Adrenal gland (tissue), 12 donors: ENCODE measurements around the gene TRPV5. TPM values are rescaled to one million over a fixed set of nuclear protein-coding genes. Genes with fewer than 3 reads are reported as not detected.

Experiments
- DNase-seq, 7 donors: peaks; one replicate each; pipeline ENCODE4 v3.0.0-alpha.2; 2019 to 2020
- H3K27ac ChIP-seq, 5 donors: fragments of 200-600 bp; sonication (generic) in 4 of 5; 1 replicate in 3 of 5; 2 replicates in 2 of 5; pipeline versions ENCODE4 v1.5.1 to v1.8.0; 2016 to 2020; ENCODE audit warnings: mild to moderate bottlenecking in 1 of 5
- H3K27me3 ChIP-seq: fragments of 200-600 bp; 2 replicates; pipeline ENCODE4 v1.8.0; 2021
- H3K36me3 ChIP-seq, 2 donors: fragments of 200-600 bp; replicated peaks in 1 of 2; 1 replicate in 1 of 2; 2 replicates in 1 of 2; pipeline versions ENCODE4 v1.5.1 to v1.8.0; 2018 to 2022
- H3K4me1 ChIP-seq, 2 donors: fragments of 200-600 bp; replicated peaks in 1 of 2; 1 replicate in 1 of 2; 2 replicates in 1 of 2; pipeline versions ENCODE4 v1.5.1 to v1.8.0; 2018 to 2021
- H3K4me3 ChIP-seq, 4 donors: fragments of 200-600 bp; sonication (generic) in 3 of 4; one replicate each; pipeline ENCODE4 v1.5.1; 2016 to 2018
- H3K9me3 ChIP-seq, 3 donors: fragments of 200-600 bp; sonication (generic) in 1 of 3; replicated peaks in 1 of 3; 1 replicate in 2 of 3; 2 replicates in 1 of 3; pipeline versions ENCODE4 v1.5.1 to v1.8.0; 2016 to 2021
- CTCF ChIP-seq, 6 experiments: fragments of 450-650 bp in 4 of 6; fragments of 200-600 bp in 2 of 6; sonication (generic) in 1 of 6; IDR thresholded peaks; 1 replicate in 5 of 6; 2 replicates in 1 of 6; pipeline versions ENCODE4 v1.5.1 to v1.8.0; 2016 to 2021; ENCODE audit warnings: antibody characterized with exemption in 6 of 6, mild to moderate bottlenecking in 2 of 6, moderate library complexity in 1 of 6
- POLR2A ChIP-seq, 2 donors: fragments of 450-650 bp; IDR thresholded peaks; one replicate each; pipeline ENCODE4 v1.6.1; 2017; ENCODE audit warnings: antibody characterized with exemption in 2 of 2, mild to moderate bottlenecking in 2 of 2, moderate library complexity in 1 of 2
- WGBS, 4 donors: extraction: QIAGEN DNeasy Blood & Tissue Kit in 2 of 4; methylation state at CpG; one replicate each; pipeline versions ENCODE4 v1.1.5 to v1.1.7; 2013 to 2017; 5-methylcytosine and 5-hydroxymethylcytosine counted together
- intact Hi-C, 2 donors: fragments of 100-400 bp; cut with DNase I; formaldehyde crosslinking; loops; one replicate each; pipeline versions ENCODE4 v1.14.1 to v1.15.0; 2022 to 2023
- polyA plus RNA-seq, 3 donors: library from polyadenylated mRNA; stranded (reverse); fragments of 200-250 nt in 2 of 3; fragments of 350-450 nt in 1 of 3; fragmentation: Illumina TruSeq in 1 of 3; extraction: RNeasy Lipid Tissue Mini Kit (QIAGEN cat#74804) in 1 of 3; gene quantifications; one replicate each; pipeline ENCODE4 v1.2.3, GENCODE V29; 2013 to 2014
- total RNA-seq, 9 donors: library from RNA; depleted of rRNA in 4 of 9; stranded (reverse); fragments of >200 nt in 4 of 9; fragments of 120-200 nt in 1 of 9; fragmentation: NEBNext Ultra II Directional in 1 of 9; extraction: Animal tissue kit (Norgen Biotek cat#: 25700) in 1 of 9; gene quantifications; one replicate each; pipeline versions ENCODE4 v1.1.0 to v1.2.4, GENCODE V29; 2013 to 2023
- donor health status: healthy with polysubstance abuse.
- donor health status: Bipolar disorder and iron deficiency.
- donor health status: DM: yes; HTN: yes; CAD: no.
- donor health status: DM: no; HTN: no; CAD: no.
- donor health status: DM: no; HTN: no; CAD: no.
- donor health status: DM: yes; HTN: yes; CAD: no.

TRPV5 gene
- total and polyA plus RNA-seq, 12 donors, result not detected

- intact Hi-C loops, result loop anchor here in 1 of 2 donors (10.0 kb wide), 2 partner anchors 131 to 341 kb away; no protein-coding TSS in a partner anchor
- WGBS, 4 donors, result 70 to 82% (median 77%) methylated on average over 10 to 11 of the region's 11 CpGs
- TF ChIP-seq CTCF (IDR thresholded peaks at IDR 0.05) (peak in 2 of 6 experiments; percentile 23 to 39), POLR2A (IDR thresholded peaks at IDR 0.05) (no peak)
These were observed 60.2 kb downstream of the TRPV5 start for GRCh38 chr7:142873281-142873784.

GRCh38 chr7:142872106-142872675, 61.4 kb downstream of the TRPV5 start:
- no peak overlapping the region for H3K27ac ChIP-seq
- intact Hi-C loops, result loop anchor here in 1 of 2 donors (10.0 kb wide), 2 partner anchors 133 to 343 kb away; no protein-coding TSS in a partner anchor
- no peaks in the 10 kb centered on the region for H3K27me3 ChIP-seq
- DNase-seq, result peak in 1 of 7 donors; percentile 33
- TF ChIP-seq CTCF (IDR thresholded peaks at IDR 0.05), result no peak
- TF ChIP-seq POLR2A (IDR thresholded peaks at IDR 0.05), result no peak
- H3K4me3 ChIP-seq, result no peak overlapping the region
- no peaks in the 10 kb centered on the region for H3K4me1 ChIP-seq
- no peaks in the 10 kb centered on the region for H3K36me3 ChIP-seq
- WGBS, 4 donors, result 79 to 92% (median 87%) methylated on average over 11 to 15 of the region's 15 CpGs
- no peaks in the 10 kb centered on the region for H3K9me3 ChIP-seq

More at GRCh38 chr7:142873281-142873784, 60.2 kb downstream of the TRPV5 start:
- Histone ChIP-seq H3K27ac (no peak overlapping the region), H3K4me3 (no peak overlapping the region), H3K36me3 (no peaks in the 10 kb centered on the region), H3K4me1 (no peaks in the 10 kb centered on the region), H3K27me3 (no peaks in the 10 kb centered on the region), H3K9me3 (no peaks in the 10 kb centered on the region)
- no peak for DNase-seq

- intact Hi-C loops, result loop anchor here in 1 of 2 donors (10.0 kb wide), 2 partner anchors 133 to 343 kb away; no protein-coding TSS in a partner anchor
- Histone ChIP-seq H3K27ac (no peak overlapping the region), H3K27me3 (no peaks in the 10 kb centered on the region), H3K36me3 (no peaks in the 10 kb centered on the region), H3K4me1 (no peaks in the 10 kb centered on the region), H3K4me3 (no peak overlapping the region), H3K9me3 (no peaks in the 10 kb centered on the region)
- WGBS, 4 donors, result 82 to 87% (median 87%) methylated on average over 16 to 23 of the region's 23 CpGs
- DNase-seq, result peak in 1 of 7 donors; percentile 27
- TF ChIP-seq POLR2A (IDR thresholded peaks at IDR 0.05), result no peak
- TF ChIP-seq CTCF (IDR thresholded peaks at IDR 0.05), result no peak
These were observed 62.1 kb downstream of the TRPV5 start for GRCh38 chr7:142871260-142872105.
